Measurements from ENCODE around the gene PLOD2. TPM values are rescaled to one million over a fixed set of nuclear protein-coding genes. Genes with fewer than 3 reads are reported as not detected.

PLOD2 gene
- total RNA-seq, 2 experiments from 2014 or later = not detected

- Mint-ChIP-seq H3K27ac (no peak overlapping the region), H3K4me1 (ENCODE audit: low read depth) (peaks cover 8% of the 10 kb centered on the region), H3K4me3 (no peak overlapping the region), H3K9me3 (no peaks in the 10 kb centered on the region), H3K27me3 (peaks cover 53% of the 10 kb centered on the region), H3K36me3 (ENCODE audit: low read depth) (no peaks in the 10 kb centered on the region)
- Histone ChIP-seq H3K27ac (ENCODE audit: low read depth in 1 of 2, low read length in 2 of 2) (no peak overlapping the region), H3K36me3 (ENCODE audit: insufficient read depth, low read length) (no peaks in the 10 kb centered on the region), H3K4me3 (ENCODE audit: low read length) (no peak overlapping the region), H3K9me3 (ENCODE audit: control insufficient read depth in 1 of 2, insufficient read depth in 1 of 2, low read length in 2 of 2) (peaks cover 0 to 5% of the 10 kb centered on the region in 2 experiments), H3K4me1 (ENCODE audit: insufficient read depth, low read length) (peaks cover 12% of the 10 kb centered on the region), H3K27me3 (ENCODE audit: control insufficient read depth in 1 of 2, insufficient read depth in 2 of 2, low read length in 2 of 2) (peaks cover 16 to 49% of the 10 kb centered on the region in 2 experiments)
- CTCF ChIA-PET = no interaction called here
- no peak for TF ChIP-seq CTCF (IDR thresholded peaks at IDR 0.05)
- no peak for DNase-seq
- ATAC-seq (ENCODE audit: poor library complexity) = no peak
- POLR2A ChIA-PET = no interaction called here
- intact Hi-C loops (cut with DNase I, micrococcal nuclease) = no loop called here
These were observed 1.6 kb upstream of the PLOD2 start for GRCh38 chr3:146162561-146162960.

- no peak overlapping the region for H3K4me3 ChIP-seq (ENCODE audit: low read length)
These were observed 649 bp upstream of the PLOD2 start for GRCh38 chr3:146161663-146162002.

DNA sequence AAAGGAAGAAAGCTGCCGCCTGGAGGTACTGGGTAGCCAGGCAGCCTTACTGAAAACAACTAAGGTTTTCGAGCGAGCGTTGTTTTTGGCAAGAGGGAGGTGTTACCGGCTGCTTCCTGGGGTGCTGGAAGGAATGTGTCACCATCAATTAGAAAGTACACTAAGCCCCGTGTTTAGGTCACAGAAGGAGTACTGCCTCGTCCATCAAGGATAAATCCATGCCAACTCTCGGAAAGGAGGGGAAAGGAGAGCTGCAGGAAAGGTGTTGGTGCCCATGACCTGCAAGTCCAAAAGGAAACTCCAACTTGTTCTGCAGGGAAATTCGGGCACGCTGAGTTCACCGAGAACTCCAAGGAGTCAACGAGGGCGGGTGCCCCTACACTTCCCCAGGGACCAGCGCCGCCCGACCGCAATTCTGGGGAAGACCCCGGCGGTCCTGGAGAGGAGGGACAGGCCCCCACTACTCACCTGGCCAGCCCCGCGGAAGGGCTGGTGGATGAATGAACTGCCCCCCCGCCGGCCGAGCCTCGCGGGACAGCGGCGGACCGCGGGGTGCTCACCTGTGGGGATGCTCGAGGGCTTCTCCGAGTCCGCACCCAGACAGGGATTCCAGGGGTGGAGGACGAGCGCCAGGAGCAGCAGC lies 542 bp downstream of the PLOD2 start:
- Histone ChIP-seq H3K27me3 (ENCODE audit: control insufficient read depth in 1 of 2, insufficient read depth in 2 of 2, low read length in 2 of 2) (peaks cover 19 to 49% of the 10 kb centered on the region in 2 experiments), H3K4me1 (ENCODE audit: insufficient read depth, low read length) (peaks cover 12% of the 10 kb centered on the region), H3K4me3 (ENCODE audit: low read length) (peak overlapping the region; percentile 10), H3K36me3 (ENCODE audit: insufficient read depth, low read length) (no peaks in the 10 kb centered on the region), H3K9me3 (ENCODE audit: control insufficient read depth in 1 of 2, insufficient read depth in 1 of 2, low read length in 2 of 2) (peaks cover 0 to 5% of the 10 kb centered on the region in 2 experiments), H3K27ac (ENCODE audit: low read depth in 1 of 2, low read length in 2 of 2) (no peak overlapping the region)
- no peak for ATAC-seq (ENCODE audit: poor library complexity)
- ChIA-PET CTCF (no interaction called here), POLR2A (no interaction called here)
- Mint-ChIP-seq H3K4me3 (peak overlapping the region; percentile 9), H3K4me1 (ENCODE audit: low read depth) (peaks cover 8% of the 10 kb centered on the region), H3K9me3 (no peaks in the 10 kb centered on the region), H3K36me3 (ENCODE audit: low read depth) (no peaks in the 10 kb centered on the region), H3K27me3 (peaks cover 68% of the 10 kb centered on the region), H3K27ac (no peak overlapping the region)
- no peak for TF ChIP-seq CTCF (IDR thresholded peaks at IDR 0.05)
- no peak for DNase-seq
- intact Hi-C loops (cut with DNase I, micrococcal nuclease) = no loop called here

More at GRCh38 chr3:146161663-146162002, 649 bp upstream of the PLOD2 start:
- ATAC-seq (ENCODE audit: poor library complexity) (no peak), DNase-seq (no peak)
- TF ChIP-seq CTCF (IDR thresholded peaks at IDR 0.05) = no peak
- Mint-ChIP-seq H3K4me1 (ENCODE audit: low read depth) (peaks cover 8% of the 10 kb centered on the region), H3K4me3 (peak overlapping the region; percentile 6), H3K36me3 (ENCODE audit: low read depth) (no peaks in the 10 kb centered on the region), H3K9me3 (no peaks in the 10 kb centered on the region), H3K27me3 (peaks cover 62% of the 10 kb centered on the region), H3K27ac (no peak overlapping the region)
- H3K27ac ChIP-seq (ENCODE audit: low read depth in 1 of 2, low read length in 2 of 2) = no peak overlapping the region
- peaks cover 0 to 5% of the 10 kb centered on the region in 2 experiments for H3K9me3 ChIP-seq (ENCODE audit: control insufficient read depth in 1 of 2, insufficient read depth in 1 of 2, low read length in 2 of 2)
- peaks cover 12% of the 10 kb centered on the region for H3K4me1 ChIP-seq (ENCODE audit: insufficient read depth, low read length)
- ChIA-PET POLR2A (no interaction called here), CTCF (no interaction called here)
- peaks cover 17 to 49% of the 10 kb centered on the region in 2 experiments for H3K27me3 ChIP-seq (ENCODE audit: control insufficient read depth in 1 of 2, insufficient read depth in 2 of 2, low read length in 2 of 2)
- H3K36me3 ChIP-seq (ENCODE audit: insufficient read depth, low read length) = no peaks in the 10 kb centered on the region
- intact Hi-C loops (cut with DNase I, micrococcal nuclease) = no loop called here
